HAP-1 (cell line): ENCODE measurements around the gene VENTX.
"Not testable (repeated sequence)": the region's sequence is repeated elsewhere in the genome, so short reads cannot be mapped to it uniquely, and the experiment has no call there.

ENCODE experiments used
- DNase-seq, 2 experiments: peaks; one replicate each; pipeline ENCODE4 v3.0.0-alpha.2; 2016 to 2020; ENCODE audit warnings: low spot score in 2 of 2
- H3K27me3 ChIP-seq: fragments of 250-450 bp; sonication (Bioruptor Pico); 2 replicates; pipeline ENCODE4 v1.5.1; 2020; ENCODE audit warnings: low read depth, mild to moderate bottlenecking, moderate library complexity
- H3K36me3 ChIP-seq: fragments of 250-450 bp; sonication (Bioruptor Pico); replicated peaks from 2 replicates; pipeline ENCODE4 v1.5.1; 2020; ENCODE audit warnings: mild to moderate bottlenecking
- H3K4me1 ChIP-seq: fragments of 250-450 bp; sonication (Bioruptor Pico); 2 replicates; pipeline ENCODE4 v1.5.1; 2020; ENCODE audit warnings: mild to moderate bottlenecking
- H3K4me3 ChIP-seq: fragments of 250-450 bp; sonication (Bioruptor Pico); 2 replicates; pipeline ENCODE4 v1.5.1; 2020; ENCODE audit warnings: mild to moderate bottlenecking, moderate library complexity
- H3K9me3 ChIP-seq: fragments of 250-450 bp; sonication (Bioruptor Pico); 2 replicates; pipeline ENCODE4 v1.5.1; 2020; ENCODE audit warnings: mild to moderate bottlenecking, moderate library complexity
- in situ Hi-C: fragments of 300-500 bp; cut with MboI; formaldehyde crosslinking; loops from 3 replicates; pipeline ENCODE4 v1.14.3; 2020; ENCODE audit warnings: low sequenced_read_pairs, inconsistent platforms, mixed read lengths

Gene VENTX

DNA sequence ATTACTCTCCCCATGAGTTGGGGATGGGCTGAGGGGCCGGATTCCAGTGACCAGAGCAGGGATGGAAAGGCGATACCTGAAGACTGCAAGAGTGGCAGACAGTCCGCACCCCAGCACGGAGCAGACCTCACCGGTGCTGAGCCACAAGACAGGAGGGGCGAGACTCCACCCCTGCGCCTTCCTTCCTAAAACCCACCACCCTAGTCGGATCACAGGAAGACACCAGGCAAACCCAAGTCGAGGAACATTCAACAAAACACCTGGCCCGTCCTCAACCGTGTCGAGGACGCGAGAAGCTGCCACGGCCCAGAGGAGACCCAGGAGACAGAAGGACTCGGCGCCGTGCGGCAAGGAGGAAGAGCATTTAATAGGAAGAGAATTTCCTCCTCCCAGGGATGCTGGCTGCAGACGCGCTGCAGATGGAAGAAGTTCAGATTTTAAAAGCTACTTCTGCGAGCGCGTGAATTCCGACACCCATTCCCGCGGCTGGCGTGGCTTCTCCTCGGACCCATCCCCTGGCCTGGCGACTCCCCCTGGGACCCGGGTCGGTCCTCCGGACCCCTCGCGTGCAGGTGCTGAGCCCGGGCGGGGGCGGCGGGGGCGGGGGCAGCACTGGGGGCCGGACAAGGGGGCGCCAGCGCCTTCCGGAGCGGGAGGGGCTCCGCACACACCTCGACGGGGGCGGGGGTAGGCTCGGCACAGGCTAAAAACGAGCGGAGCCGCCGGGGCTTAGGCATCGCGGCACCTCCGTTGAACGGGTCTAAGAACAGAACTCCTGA, 8.2 kb upstream of the VENTX start:
- no peak for DNase-seq
- in situ Hi-C loops, result no loop called here
- no peaks in the 10 kb centered on the region for H3K9me3 ChIP-seq
- H3K4me3 ChIP-seq, result peak overlapping the region; percentile 16
- H3K4me1 ChIP-seq, result no peaks in the 10 kb centered on the region; the same call in 1 of the 2 replicates
- H3K36me3 ChIP-seq, result no peaks in the 10 kb centered on the region
- peaks cover 12% of the 10 kb centered on the region for H3K27me3 ChIP-seq

- in situ Hi-C loops, result no loop called here
- peaks cover 12% of the 10 kb centered on the region for H3K27me3 ChIP-seq
- H3K36me3 ChIP-seq, result no peaks in the 10 kb centered on the region
- H3K4me1 ChIP-seq, result no peaks in the 10 kb centered on the region; the same call in 1 of the 2 replicates
- peak in 1 of 2 experiments; percentile 59 for DNase-seq
- no peaks in the 10 kb centered on the region for H3K9me3 ChIP-seq
- peak within 1 kb of the TSS; percentile 16 for H3K4me3 ChIP-seq
These were observed 7.7 kb upstream of the VENTX start, which contains the start of gene UTF1 for GRCh38 chr10:133230044-133230361. TSS of gene UTF1 (plus strand) at chr10:133230217. CDS start at chr10:133230289, 72 bp downstream.

DNA sequence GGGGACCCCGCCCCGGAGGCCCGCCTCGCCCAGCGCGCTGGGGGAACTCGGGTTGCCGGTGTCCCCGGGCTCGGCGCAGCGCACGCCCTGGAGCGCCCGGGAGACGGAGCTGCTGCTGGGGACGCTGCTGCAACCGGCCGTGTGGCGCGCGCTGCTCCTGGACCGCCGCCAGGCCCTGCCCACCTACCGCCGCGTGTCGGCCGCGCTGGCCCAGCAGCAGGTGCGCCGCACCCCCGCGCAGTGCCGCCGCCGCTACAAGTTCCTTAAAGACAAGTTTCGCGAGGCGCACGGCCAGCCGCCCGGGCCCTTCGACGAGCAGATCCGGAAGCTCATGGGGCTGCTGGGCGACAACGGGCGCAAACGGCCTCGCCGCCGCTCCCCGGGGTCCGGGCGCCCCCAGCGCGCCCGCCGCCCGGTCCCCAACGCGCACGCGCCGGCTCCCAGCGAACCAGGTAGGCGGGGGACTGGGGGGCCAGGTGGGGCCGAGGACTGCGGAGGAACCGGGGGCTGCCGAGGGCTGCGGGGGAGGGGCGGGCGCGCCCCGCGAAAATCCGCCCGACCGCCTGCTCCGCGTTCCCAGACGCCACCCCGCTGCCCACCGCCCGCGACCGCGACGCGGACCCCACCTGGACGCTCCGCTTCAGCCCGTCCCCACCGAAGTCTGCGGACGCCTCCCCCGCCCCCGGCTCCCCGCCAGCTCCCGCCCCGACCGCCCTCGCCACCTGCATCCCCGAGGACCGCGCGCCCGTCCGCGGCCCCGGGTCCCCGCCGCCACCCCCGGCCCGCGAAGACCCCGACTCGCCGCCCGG, 7.1 kb upstream of the VENTX start:
- Histone ChIP-seq H3K9me3 (no peaks in the 10 kb centered on the region), H3K36me3 (no peaks in the 10 kb centered on the region), H3K4me3 (peak overlapping the region; percentile 16; the same call in 1 of the 2 replicates), H3K4me1 (no peaks in the 10 kb centered on the region; the same call in 1 of the 2 replicates), H3K27me3 (peaks cover 12% of the 10 kb centered on the region)
- peak; percentile 12 to 70 for DNase-seq
- in situ Hi-C loops, result no loop called here

DNA sequence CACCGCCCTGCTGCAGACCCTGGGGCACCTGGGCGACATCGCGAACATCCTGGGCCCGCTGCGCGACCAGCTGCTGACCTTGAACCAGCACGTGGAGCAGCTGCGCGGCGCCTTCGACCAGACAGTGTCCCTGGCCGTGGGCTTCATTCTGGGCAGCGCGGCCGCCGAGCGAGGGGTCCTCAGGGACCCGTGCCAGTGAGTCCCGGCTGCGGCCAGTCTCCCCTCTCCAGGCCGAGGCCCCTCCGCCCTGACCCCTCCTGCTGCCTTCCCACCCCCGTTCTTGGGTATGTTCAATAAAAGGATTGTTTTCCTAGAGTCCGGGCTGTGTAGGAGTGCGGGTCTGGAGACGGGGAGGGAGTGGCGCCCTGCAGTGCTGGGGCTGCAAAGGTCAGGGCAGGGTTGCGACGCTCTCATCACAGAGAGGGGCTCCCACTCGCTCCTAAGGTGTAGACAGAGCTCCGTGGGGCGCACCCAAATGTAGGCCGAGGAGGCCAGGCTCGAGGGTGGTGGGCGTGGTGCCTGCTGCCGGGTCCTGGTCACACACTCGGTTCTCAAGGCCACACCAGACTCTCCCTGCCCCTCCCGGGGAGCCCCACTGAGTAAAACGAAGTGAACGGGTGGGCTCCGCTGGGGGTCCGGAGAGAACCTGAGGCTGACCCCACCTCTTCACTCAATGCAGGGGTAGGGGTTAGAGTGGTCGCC, 6.3 kb upstream of the VENTX start:
- H3K36me3 ChIP-seq, result no peaks in the 10 kb centered on the region
- DNase-seq, result no peak
- no peaks in the 10 kb centered on the region; the same call in 1 of the 2 replicates for H3K4me1 ChIP-seq
- H3K27me3 ChIP-seq, result peaks cover 12% of the 10 kb centered on the region
- peak overlapping the region; percentile 3; the same call in 1 of the 2 replicates for H3K4me3 ChIP-seq
- in situ Hi-C loops, result no loop called here
- H3K9me3 ChIP-seq, result no peaks in the 10 kb centered on the region

GRCh38 chr10:133231946-133232574, 5.6 kb upstream of the VENTX start:
- no peak overlapping the region for H3K4me3 ChIP-seq
- in situ Hi-C loops, result no loop called here
- H3K27me3 ChIP-seq, result peaks cover 12% of the 10 kb centered on the region
- no peaks in the 10 kb centered on the region; the same call in 1 of the 2 replicates for H3K4me1 ChIP-seq
- H3K9me3 ChIP-seq, result no peaks in the 10 kb centered on the region
- no peaks in the 10 kb centered on the region for H3K36me3 ChIP-seq
- DNase-seq, result peak in 1 of 2 experiments; percentile 40

DNA sequence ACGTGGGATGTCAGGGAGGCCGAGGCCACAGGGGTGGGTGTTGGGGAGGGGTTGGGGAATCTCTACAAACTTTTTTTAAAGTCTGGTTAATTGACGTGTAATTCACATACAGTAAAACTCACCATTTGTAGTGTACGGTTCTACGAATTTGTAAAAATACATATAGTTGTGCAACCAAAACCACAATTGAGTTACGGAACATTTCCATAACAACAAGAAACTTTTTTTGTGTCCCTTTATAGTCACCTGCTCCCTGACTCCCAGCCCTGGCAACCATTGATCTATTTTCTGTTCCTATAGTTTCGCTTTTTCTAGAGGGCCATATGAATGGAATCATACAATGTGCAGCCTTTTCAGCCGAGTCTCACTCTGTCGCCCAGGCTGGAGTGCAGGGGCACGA, 2.9 kb upstream of the VENTX start:
- H3K9me3 ChIP-seq, H3K27me3 ChIP-seq, H3K4me3 ChIP-seq, H3K4me1 ChIP-seq, in situ Hi-C loops, H3K36me3 ChIP-seq, DNase-seq: not testable (repeated sequence)

GRCh38 chr10:133235265-133235855, 2.3 kb upstream of the VENTX start:
- no peak overlapping the region for H3K4me3 ChIP-seq
- in situ Hi-C loops, result no loop called here
- no peaks in the 10 kb centered on the region for H3K36me3 ChIP-seq
- H3K4me1 ChIP-seq, result no peaks in the 10 kb centered on the region; the same call in 1 of the 2 replicates
- H3K27me3 ChIP-seq, result no peaks in the 10 kb centered on the region
- no peaks in the 10 kb centered on the region for H3K9me3 ChIP-seq
- DNase-seq, result no peak

- DNase-seq, result no peak
- Histone ChIP-seq H3K36me3 (no peaks in the 10 kb centered on the region), H3K4me3 (no peak overlapping the region), H3K4me1 (no peaks in the 10 kb centered on the region; the same call in 1 of the 2 replicates), H3K9me3 (no peaks in the 10 kb centered on the region), H3K27me3 (no peaks in the 10 kb centered on the region)
- in situ Hi-C loops, result no loop called here
These were observed 1.7 kb upstream of the VENTX start for GRCh38 chr10:133235932-133236331.

GRCh38 chr10:133236401-133237240, 1.0 kb upstream of the VENTX start:
- H3K27me3 ChIP-seq, result no peaks in the 10 kb centered on the region
- no peak overlapping the region for H3K4me3 ChIP-seq
- DNase-seq, result no peak
- H3K4me1 ChIP-seq, result no peaks in the 10 kb centered on the region; the same call in 1 of the 2 replicates
- H3K36me3 ChIP-seq, result no peaks in the 10 kb centered on the region
- H3K9me3 ChIP-seq, result no peaks in the 10 kb centered on the region
- in situ Hi-C loops, result no loop called here

DNA sequence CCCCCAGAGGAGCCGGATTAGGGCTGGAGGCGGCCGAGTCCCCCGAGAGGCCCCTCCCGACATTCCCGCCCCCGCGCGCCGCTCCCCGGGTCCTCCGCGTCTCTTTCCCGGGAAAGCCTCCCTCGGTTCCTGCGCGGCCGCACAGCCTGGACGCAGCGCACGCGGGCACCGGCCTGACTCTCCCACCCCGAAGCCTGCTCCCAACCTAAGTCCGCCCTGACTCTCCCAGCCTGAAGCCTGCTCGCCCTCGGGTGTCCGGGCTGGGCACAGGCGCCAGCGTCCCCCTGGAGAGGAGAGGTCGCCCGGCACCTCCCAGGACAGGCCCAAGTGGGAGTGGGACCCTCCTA, 441 bp upstream of the VENTX start:
- in situ Hi-C loops, result no loop called here
- DNase-seq, result no peak
- Histone ChIP-seq H3K36me3 (no peaks in the 10 kb centered on the region), H3K27me3 (no peaks in the 10 kb centered on the region), H3K9me3 (no peaks in the 10 kb centered on the region), H3K4me3 (no peak overlapping the region), H3K4me1 (no peaks in the 10 kb centered on the region)

DNA sequence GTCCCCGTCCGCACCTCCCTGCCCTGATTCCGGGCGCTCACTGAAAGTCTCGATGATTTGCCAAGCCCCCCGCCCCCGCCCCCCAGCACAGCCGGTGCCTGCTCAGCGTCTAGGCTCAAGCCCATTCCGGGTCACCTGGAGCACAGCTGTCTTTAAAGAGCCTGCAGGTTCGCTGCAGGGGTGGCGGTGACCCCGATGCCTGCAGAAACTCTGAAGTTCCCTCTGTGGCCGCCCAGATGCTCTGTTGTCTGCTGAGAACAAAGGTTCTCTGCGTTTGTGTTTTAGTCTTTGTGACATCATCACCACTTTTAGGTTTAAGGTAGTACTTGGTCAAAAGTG, 780 bp downstream of the VENTX start:
- H3K4me3 ChIP-seq, result no peak overlapping the region
- H3K27me3 ChIP-seq, result no peaks in the 10 kb centered on the region
- no peaks in the 10 kb centered on the region for H3K36me3 ChIP-seq
- DNase-seq, result no peak
- H3K4me1 ChIP-seq, result no peaks in the 10 kb centered on the region
- in situ Hi-C loops, result no loop called here
- no peaks in the 10 kb centered on the region for H3K9me3 ChIP-seq

- H3K9me3 ChIP-seq, result no peaks in the 10 kb centered on the region
- in situ Hi-C loops, result no loop called here
- H3K27me3 ChIP-seq, result no peaks in the 10 kb centered on the region
- no peaks in the 10 kb centered on the region for H3K4me1 ChIP-seq
- H3K4me3 ChIP-seq, result no peak overlapping the region
- DNase-seq, result no peak
- H3K36me3 ChIP-seq, result no peaks in the 10 kb centered on the region
These were observed 2.3 kb downstream of the VENTX start for GRCh38 chr10:133239990-133240389.
